GM12878 (cell line): ENCODE results near the gene FOXR2. TPM values are rescaled to one million over a fixed set of nuclear protein-coding genes. Genes with fewer than 3 reads are reported as not detected.

Experiments
- ATAC-seq: fragments of 200-7000 bp; cut with Tn5 transposase; 3 replicates; pipeline ENCODE4 v1.9.1; 2020; ENCODE audit warnings: mild to moderate bottlenecking, moderate library complexity
- BruUV-seq: library from RNA; stranded (reverse); fragments of 400-500 nt; replicated peaks from 2 replicates; lab custom pipeline; 2021; lab: Mats Ljungman, UMichigan
- CTCF ChIA-PET: fragments of 300-600 bp; sonication (Branson Sonifier 250); formaldehyde crosslinking; extraction: SDS; loops from one replicate; lab custom pipeline; 2021; ENCODE audit warnings: inconsistent platforms; lab: Yijun Ruan, JAX
- POLR2A ChIA-PET: fragments of 350-600 bp; formaldehyde crosslinking; extraction: SDS; loops from one replicate; lab custom pipeline; 2021; ENCODE audit warnings: inconsistent platforms; lab: Charles Lee
- RAD21 ChIA-PET: fragments of 300-600 bp; sonication (Branson Sonifier 250); formaldehyde crosslinking; loops from one replicate; lab custom pipeline; 2023; ENCODE audit warnings: antibody characterized with exemption; ENCODE audit not compliant: unreplicated experiment; lab: Charles Lee
- SMC1A ChIA-PET: fragments of 300-600 bp; sonication (Branson Sonifier 250); formaldehyde crosslinking; loops from one replicate; lab custom pipeline; 2023; ENCODE audit not compliant: unreplicated experiment, uncharacterized antibody; lab: Charles Lee
- DNase-seq: peaks from one replicate; pipeline ENCODE4 v3.0.0-alpha.2; 2011; ENCODE audit warnings: low read depth, low spot score
- FAIRE-seq: peaks from 3 replicates; lab custom pipeline; 2011; peaks lifted over from hg19 to GRCh38; lab: Jason Lieb, UNC
- H2AFZ ChIP-seq: 2 replicates; pipeline ENCODE4 v1.6.0; 2011; ENCODE audit warnings: low read depth, low read length, control low read depth; ENCODE audit not compliant: control insufficient read depth
- H3K27ac ChIP-seq: 2 replicates; pipeline ENCODE4 v1.5.1; 2011; ENCODE audit warnings: control low read depth; ENCODE audit not compliant: control insufficient read depth, insufficient read depth
- H3K27me3 ChIP-seq, 2 experiments: replicated peaks in 1 of 2; 2 replicates each; pipeline versions ENCODE4 v1.6.0 to v1.6.1; 2011; ENCODE audit warnings: low read length in 1 of 2; ENCODE audit not compliant: control insufficient read depth in 2 of 2, insufficient read depth in 2 of 2
- H3K36me3 ChIP-seq, 2 experiments: 2 replicates each; pipeline ENCODE4 v1.5.1; 2011; ENCODE audit warnings: low read length in 1 of 2; ENCODE audit not compliant: control insufficient read depth in 2 of 2, insufficient read depth in 2 of 2
- H3K4me1 ChIP-seq: 2 replicates; pipeline ENCODE4 v1.6.1; 2011; ENCODE audit warnings: mild to moderate bottlenecking, low read length, moderate library complexity, mixed read lengths; ENCODE audit not compliant: control insufficient read depth, insufficient read depth
- H3K4me2 ChIP-seq: 2 replicates; pipeline ENCODE4 v1.6.0; 2011; ENCODE audit warnings: control low read depth; ENCODE audit not compliant: control insufficient read depth, insufficient read depth
- H3K4me3 ChIP-seq: fragments of 200-600 bp; sonication (generic); 2 replicates; pipeline ENCODE4 v1.5.1; 2016
- H3K79me2 ChIP-seq: 2 replicates; pipeline ENCODE4 v1.6.0; 2011; ENCODE audit warnings: low read length; ENCODE audit not compliant: control insufficient read depth, insufficient read depth
- H3K9ac ChIP-seq: 2 replicates; pipeline ENCODE4 v1.8.0; 2011; ENCODE audit warnings: low read length, control low read depth, mixed read lengths; ENCODE audit not compliant: control insufficient read depth, insufficient read depth
- H3K9me3 ChIP-seq: replicated peaks from 3 replicates; pipeline ENCODE4 v1.5.1; 2011; ENCODE audit warnings: mild to moderate bottlenecking, low read length; ENCODE audit not compliant: control insufficient read depth, insufficient read depth
- H4K20me1 ChIP-seq: 2 replicates; pipeline ENCODE4 v1.6.0; 2011; ENCODE audit not compliant: control insufficient read depth, insufficient read depth
- ATF3 ChIP-seq: IDR thresholded peaks from 2 replicates; pipeline ENCODE4 v1.6.1; 2011; ENCODE audit warnings: low read depth, mild to moderate bottlenecking, low read length, moderate library complexity, borderline replicate concordance; ENCODE audit errors: extremely low read depth
- CREB1 ChIP-seq: IDR thresholded peaks from 2 replicates; pipeline ENCODE4 v1.6.1; 2012; ENCODE audit warnings: low read depth, mild to moderate bottlenecking, inconsistent platforms
- E4F1 ChIP-seq: fragments of 450-650 bp; IDR thresholded peaks from 2 replicates; pipeline ENCODE4 v1.6.1; 2018; ENCODE audit warnings: borderline replicate concordance, mild to moderate bottlenecking; ENCODE audit not compliant: partially characterized antibody
- KAT2A ChIP-seq: conservative IDR thresholded peaks from 2 replicates; pipeline ENCODE4 v1.6.1; 2011; ENCODE audit warnings: low read depth, low read length; ENCODE audit not compliant: control insufficient read depth
- MLLT1 ChIP-seq: fragments of 450-650 bp; IDR thresholded peaks from 2 replicates; pipeline ENCODE4 v1.6.1; 2016; ENCODE audit warnings: mild to moderate bottlenecking
- MTA2 ChIP-seq: fragments of 450-650 bp; IDR thresholded peaks from 2 replicates; pipeline ENCODE4 v1.6.1; 2016; ENCODE audit warnings: low read depth, mild to moderate bottlenecking, moderate library complexity
- NFYA ChIP-seq: IDR thresholded peaks from 2 replicates; pipeline ENCODE4 v1.6.1; 2011; ENCODE audit warnings: low read depth, mild to moderate bottlenecking, low read length, improper control_type of control experiment, borderline replicate concordance
- NKRF ChIP-seq: fragments of 450-650 bp; conservative IDR thresholded peaks from 2 replicates; pipeline ENCODE4 v1.6.1; 2017; ENCODE audit warnings: mild to moderate bottlenecking, moderate library complexity
- PAX8 ChIP-seq: fragments of 450-650 bp; IDR thresholded peaks from 2 replicates; pipeline ENCODE4 v1.6.1; 2017; ENCODE audit warnings: mild to moderate bottlenecking, moderate library complexity
- POLR2AphosphoS2 ChIP-seq: IDR thresholded peaks from 2 replicates; pipeline ENCODE4 v1.6.1; 2011; ENCODE audit warnings: low read depth, mild to moderate bottlenecking, low read length, improper control_type of control experiment, moderate library complexity
- RUNX3 ChIP-seq: IDR thresholded peaks from 2 replicates; pipeline ENCODE4 v1.6.1; 2012; ENCODE audit warnings: low read length, inconsistent platforms
- STAT3 ChIP-seq: IDR thresholded peaks from 2 replicates; pipeline ENCODE4 v1.6.1; 2011; ENCODE audit warnings: low read depth, low read length, improper control_type of control experiment
- YY1 ChIP-seq: IDR thresholded peaks from 2 replicates; pipeline ENCODE4 v1.6.1; 2011; ENCODE audit warnings: low read depth, mild to moderate bottlenecking, low read length
- ZNF274 ChIP-seq: IDR thresholded peaks from one replicate; pipeline ENCODE4 v1.8.0; 2011; ENCODE audit not compliant: insufficient read length, insufficient read depth
- WGBS: methylation state at CpG from one replicate; pipeline ENCODE4 v1.1.6; 2016; ENCODE audit warnings: low lambda C conversion rate; ENCODE audit not compliant: insufficient replicate concordance, insufficient coverage; ENCODE audit errors: missing lambda C conversion rate; 5-methylcytosine and 5-hydroxymethylcytosine counted together
- in situ Hi-C: fragments of 300-500 bp; cut with MboI; formaldehyde crosslinking; loops from 9 replicates; pipeline ENCODE4 v1.14.3; 2018; ENCODE audit warnings: mixed read lengths
- intact Hi-C: fragments of 100-400 bp; cut with micrococcal nuclease; formaldehyde crosslinking; loops from one replicate; pipeline ENCODE4 v1.14.2; 2022; ENCODE audit not compliant: unreplicated experiment
- polyA plus RNA-seq, 11 experiments: library from polyadenylated mRNA; depleted of rRNA in 4 of 11; unstranded in 6 of 11; stranded (reverse) in 5 of 11; fragments of >200 nt; fragmentation: Nextera tagmentation in 4 of 11; fragmentation: Illumina TruSeq in 1 of 11; extraction: Ambion mirVana in 4 of 11; extraction: Trizol in 1 of 11; gene quantifications; 1 replicate in 1 of 11; 2 replicates in 10 of 11; pipeline versions ENCODE4 v1.2.1 to v1.2.3, GENCODE V29; 2011 to 2016; ENCODE audit warnings: inconsistent platforms in 2 of 11, missing spikeins in 2 of 11, low read depth in 1 of 11
- total RNA-seq, 4 experiments: library from RNA; depleted of rRNA in 3 of 4; stranded (reverse); fragments of >200 nt in 3 of 4; fragmentation: Illumina TruSeq in 1 of 4; extraction: Trizol in 1 of 4; gene quantifications; 2 replicates each; pipeline versions ENCODE4 v1.2.1 to v1.2.3, GENCODE V29; 2013 to 2021

FOXR2 gene
- total and polyA plus RNA-seq, 10 of the 15 experiments (the other 5 are each of a cell fraction or from before 2014, with no cell fraction given), result not detected

- TF ChIP-seq POLR2AphosphoS2 (no peak), YY1 (no peak), ZNF274 (no peak), MLLT1 (no peak), PAX8 (no peak)
- TF ChIP-seq, all 136 proteins: peak for 0
Measured at GRCh38 chrX:55582447-55582846, 40.8 kb upstream of the FOXR2 start (continued).

GRCh38 chrX:55593296-55593695 lies 29.9 kb upstream of the FOXR2 start:
- POLR2A ChIA-PET, result no interaction called here
- intact Hi-C loops, result no loop called here
- no peak for FAIRE-seq
- no peaks in the 10 kb centered on the region for H3K79me2 ChIP-seq
- CTCF ChIA-PET, result no interaction called here
- H3K9ac ChIP-seq, result no peak overlapping the region
- no peak overlapping the region for H3K4me3 ChIP-seq
- H3K9me3 ChIP-seq, result no peaks in the 10 kb centered on the region
- no peaks in the 10 kb centered on the region for H3K27me3 ChIP-seq
- H3K4me1 ChIP-seq, result no peaks in the 10 kb centered on the region
- TF ChIP-seq STAT3, result no peak
- no peak for TF ChIP-seq E4F1
- TF ChIP-seq NFYA, result no peak
- no peak for TF ChIP-seq KAT2A
- TF ChIP-seq NKRF, result no peak
- TF ChIP-seq RUNX3, result no peak
- no peak for TF ChIP-seq MTA2
- TF ChIP-seq CREB1, result no peak
- TF ChIP-seq ATF3, result no peak
- TF ChIP-seq, all 136 proteins: peak for 0
- Histone ChIP-seq H3K36me3 (no peaks in the 10 kb centered on the region), H3K4me2 (no peak overlapping the region), H2AFZ (no peak overlapping the region), H3K27ac (no peak overlapping the region), H4K20me1 (no peaks in the 10 kb centered on the region)
- BruUV-seq, result no TSS peak
- ChIA-PET RAD21 (no interaction called here), SMC1A (no interaction called here)
- 42% methylated on average over 5 of the region's 5 CpGs for WGBS
- in situ Hi-C loops, result no loop called here
- DNase-seq (no peak), ATAC-seq (no peak)
